GM12878 (cell line): ENCODE measurements around the gene AIDA. TPM values are rescaled to one million over a fixed set of nuclear protein-coding genes. Genes with fewer than 3 reads are reported as not detected.

Experiments
- ATAC-seq: fragments of 200-7000 bp; cut with Tn5 transposase; 3 replicates; pipeline ENCODE4 v1.9.1; 2020; ENCODE audit warnings: mild to moderate bottlenecking, moderate library complexity
- BruUV-seq: library from RNA; stranded (reverse); fragments of 400-500 nt; replicated peaks from 2 replicates; lab custom pipeline; 2021; lab: Mats Ljungman, UMichigan
- CTCF ChIA-PET: fragments of 300-600 bp; sonication (Branson Sonifier 250); formaldehyde crosslinking; extraction: SDS; loops from one replicate; lab custom pipeline; 2021; ENCODE audit warnings: inconsistent platforms; lab: Yijun Ruan, JAX
- POLR2A ChIA-PET: fragments of 350-600 bp; formaldehyde crosslinking; extraction: SDS; loops from one replicate; lab custom pipeline; 2021; ENCODE audit warnings: inconsistent platforms; lab: Charles Lee
- RAD21 ChIA-PET: fragments of 300-600 bp; sonication (Branson Sonifier 250); formaldehyde crosslinking; loops from one replicate; lab custom pipeline; 2023; ENCODE audit warnings: antibody characterized with exemption; ENCODE audit not compliant: unreplicated experiment; lab: Charles Lee
- SMC1A ChIA-PET: fragments of 300-600 bp; sonication (Branson Sonifier 250); formaldehyde crosslinking; loops from one replicate; lab custom pipeline; 2023; ENCODE audit not compliant: unreplicated experiment, uncharacterized antibody; lab: Charles Lee
- DNase-seq: peaks from one replicate; pipeline ENCODE4 v3.0.0-alpha.2; 2011; ENCODE audit warnings: low read depth, low spot score
- FAIRE-seq: peaks from 3 replicates; lab custom pipeline; 2011; peaks lifted over from hg19 to GRCh38; lab: Jason Lieb, UNC
- H2AFZ ChIP-seq: 2 replicates; pipeline ENCODE4 v1.6.0; 2011; ENCODE audit warnings: low read depth, low read length, control low read depth; ENCODE audit not compliant: control insufficient read depth
- H3K27ac ChIP-seq: 2 replicates; pipeline ENCODE4 v1.5.1; 2011; ENCODE audit warnings: control low read depth; ENCODE audit not compliant: control insufficient read depth, insufficient read depth
- H3K27me3 ChIP-seq, 2 experiments: replicated peaks in 1 of 2; 2 replicates each; pipeline versions ENCODE4 v1.6.0 to v1.6.1; 2011; ENCODE audit warnings: low read length in 1 of 2; ENCODE audit not compliant: control insufficient read depth in 2 of 2, insufficient read depth in 2 of 2
- H3K36me3 ChIP-seq, 2 experiments: 2 replicates each; pipeline ENCODE4 v1.5.1; 2011; ENCODE audit warnings: low read length in 1 of 2; ENCODE audit not compliant: control insufficient read depth in 2 of 2, insufficient read depth in 2 of 2
- H3K4me1 ChIP-seq: 2 replicates; pipeline ENCODE4 v1.6.1; 2011; ENCODE audit warnings: mild to moderate bottlenecking, low read length, moderate library complexity, mixed read lengths; ENCODE audit not compliant: control insufficient read depth, insufficient read depth
- H3K4me2 ChIP-seq: 2 replicates; pipeline ENCODE4 v1.6.0; 2011; ENCODE audit warnings: control low read depth; ENCODE audit not compliant: control insufficient read depth, insufficient read depth
- H3K4me3 ChIP-seq: fragments of 200-600 bp; sonication (generic); 2 replicates; pipeline ENCODE4 v1.5.1; 2016
- H3K79me2 ChIP-seq: 2 replicates; pipeline ENCODE4 v1.6.0; 2011; ENCODE audit warnings: low read length; ENCODE audit not compliant: control insufficient read depth, insufficient read depth
- H3K9ac ChIP-seq: 2 replicates; pipeline ENCODE4 v1.8.0; 2011; ENCODE audit warnings: low read length, control low read depth, mixed read lengths; ENCODE audit not compliant: control insufficient read depth, insufficient read depth
- H3K9me3 ChIP-seq: replicated peaks from 3 replicates; pipeline ENCODE4 v1.5.1; 2011; ENCODE audit warnings: mild to moderate bottlenecking, low read length; ENCODE audit not compliant: control insufficient read depth, insufficient read depth
- H4K20me1 ChIP-seq: 2 replicates; pipeline ENCODE4 v1.6.0; 2011; ENCODE audit not compliant: control insufficient read depth, insufficient read depth
- CBFB ChIP-seq: IDR thresholded peaks from 2 replicates; pipeline ENCODE4 v1.6.1; 2016; ENCODE audit warnings: antibody characterized with exemption, low read depth
- CREB1 ChIP-seq: IDR thresholded peaks from 2 replicates; pipeline ENCODE4 v1.6.1; 2012; ENCODE audit warnings: low read depth, mild to moderate bottlenecking, inconsistent platforms
- ETV6 ChIP-seq, 2 experiments: fragments of 450-650 bp in 1 of 2; IDR thresholded peaks in 1 of 2; conservative IDR thresholded peaks in 1 of 2; 2 replicates each; pipeline ENCODE4 v1.6.1; 2014; ENCODE audit warnings: antibody characterized with exemption in 1 of 2, borderline replicate concordance in 1 of 2, low read depth in 1 of 2, mild to moderate bottlenecking in 1 of 2, moderate library complexity in 1 of 2
- EZH2 ChIP-seq: IDR thresholded peaks from 2 replicates; pipeline ENCODE4 v1.6.1; 2012; ENCODE audit warnings: low read depth, mild to moderate bottlenecking, control low read depth, inconsistent platforms, low read length, borderline replicate concordance; ENCODE audit not compliant: control insufficient read depth
- IRF4 ChIP-seq: IDR thresholded peaks from 2 replicates; pipeline ENCODE4 v1.6.1; 2011; ENCODE audit warnings: low read depth, low read length
- NRF1 ChIP-seq: conservative IDR thresholded peaks from 2 replicates; pipeline ENCODE4 v1.6.1; 2011; ENCODE audit warnings: mild to moderate bottlenecking, low read depth, low read length, improper control_type of control experiment
- SPI1 ChIP-seq: IDR thresholded peaks from 2 replicates; pipeline ENCODE4 v1.6.1; 2011; ENCODE audit warnings: low read depth, mild to moderate bottlenecking, low read length, moderate library complexity, borderline replicate concordance; ENCODE audit not compliant: insufficient read depth
- ZNF24 ChIP-seq: fragments of 450-650 bp; IDR thresholded peaks from 2 replicates; pipeline ENCODE4 v1.6.1; 2017; ENCODE audit warnings: antibody characterized with exemption, mild to moderate bottlenecking
- WGBS: methylation state at CpG from one replicate; pipeline ENCODE4 v1.1.6; 2016; ENCODE audit warnings: low lambda C conversion rate; ENCODE audit not compliant: insufficient replicate concordance, insufficient coverage; ENCODE audit errors: missing lambda C conversion rate; 5-methylcytosine and 5-hydroxymethylcytosine counted together
- in situ Hi-C: fragments of 300-500 bp; cut with MboI; formaldehyde crosslinking; loops from 9 replicates; pipeline ENCODE4 v1.14.3; 2018; ENCODE audit warnings: mixed read lengths
- intact Hi-C: fragments of 100-400 bp; cut with micrococcal nuclease; formaldehyde crosslinking; loops from one replicate; pipeline ENCODE4 v1.14.2; 2022; ENCODE audit not compliant: unreplicated experiment
- polyA plus RNA-seq, 11 experiments: library from polyadenylated mRNA; depleted of rRNA in 4 of 11; unstranded in 6 of 11; stranded (reverse) in 5 of 11; fragments of >200 nt; fragmentation: Nextera tagmentation in 4 of 11; fragmentation: Illumina TruSeq in 1 of 11; extraction: Ambion mirVana in 4 of 11; extraction: Trizol in 1 of 11; gene quantifications; 1 replicate in 1 of 11; 2 replicates in 10 of 11; pipeline versions ENCODE4 v1.2.1 to v1.2.3, GENCODE V29; 2011 to 2016; ENCODE audit warnings: inconsistent platforms in 2 of 11, missing spikeins in 2 of 11, low read depth in 1 of 11
- total RNA-seq, 4 experiments: library from RNA; depleted of rRNA in 3 of 4; stranded (reverse); fragments of >200 nt in 3 of 4; fragmentation: Illumina TruSeq in 1 of 4; extraction: Trizol in 1 of 4; gene quantifications; 2 replicates each; pipeline versions ENCODE4 v1.2.1 to v1.2.3, GENCODE V29; 2013 to 2021
- TF ChIP-seq, protein P1 (sequence below): IDR thresholded peaks from 2 replicates; pipeline ENCODE4 v1.6.1; 2011; ENCODE audit warnings: borderline replicate concordance, low read depth, mild to moderate bottlenecking, moderate library complexity, low read length; ENCODE audit not compliant: insufficient read depth, poor library complexity, severe bottlenecking

Gene AIDA
- total and polyA plus RNA-seq, 10 of the 15 experiments (the other 5 are each of a cell fraction or from before 2014, with no cell fraction given), result 8.9 to 43.1 (median 19.2) TPM

DNA sequence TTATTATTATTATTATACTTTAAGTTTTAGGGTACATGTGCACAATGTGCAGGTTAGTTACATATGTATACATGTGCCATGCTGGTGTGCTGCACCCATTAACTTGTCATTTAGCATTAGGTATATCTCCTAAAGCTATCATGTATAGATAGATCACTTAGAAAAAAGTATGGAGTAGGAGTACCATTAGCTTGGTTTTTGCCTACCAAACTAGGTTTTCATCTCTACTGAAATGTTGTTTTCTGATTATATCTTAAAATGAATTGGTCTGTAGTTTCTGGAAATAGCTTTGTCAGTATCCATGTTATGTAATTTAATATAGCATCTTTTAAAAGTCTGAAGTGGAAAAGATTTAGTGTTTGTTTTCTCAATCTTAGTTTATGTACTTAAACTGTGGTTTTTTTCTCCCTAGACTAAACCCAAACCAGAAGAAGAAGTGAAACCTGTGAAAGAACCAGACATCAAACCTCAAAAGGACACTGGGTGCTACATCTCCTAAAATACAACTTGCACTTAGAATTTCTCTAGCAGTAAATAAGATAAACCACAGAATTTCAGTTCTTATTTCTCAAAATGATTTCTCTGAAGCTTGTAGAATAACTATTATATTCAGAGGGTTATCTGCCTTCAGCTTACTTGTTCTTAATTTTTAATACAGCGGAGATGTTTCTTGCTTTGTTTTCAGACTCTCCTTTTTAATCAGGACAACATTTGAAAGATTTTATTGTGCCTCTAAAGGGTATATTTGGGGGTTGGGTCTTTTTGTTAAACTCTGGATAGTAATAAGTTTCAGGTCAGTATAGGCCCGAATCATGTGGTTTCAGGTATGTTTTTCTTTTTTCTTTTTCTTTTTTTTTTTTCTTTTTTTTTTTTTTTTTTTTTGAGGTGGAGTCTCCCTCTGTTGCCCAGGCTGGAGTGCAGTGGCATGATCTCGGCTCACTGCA, 20.2 kb upstream of the AIDA start (continued):
- TF ChIP-seq EZH2 (0 out of 2 replicates have a peak, but pooled peaks have one; percentile 37), CREB1 (peak; percentile 33; the same call in 1 of the 2 replicates), CBFB (peak; percentile 95), IRF4 (peak; percentile 92), ZNF24 (peak; percentile 54; the same call in 1 of the 2 replicates)
- TF ChIP-seq, protein P1, sequence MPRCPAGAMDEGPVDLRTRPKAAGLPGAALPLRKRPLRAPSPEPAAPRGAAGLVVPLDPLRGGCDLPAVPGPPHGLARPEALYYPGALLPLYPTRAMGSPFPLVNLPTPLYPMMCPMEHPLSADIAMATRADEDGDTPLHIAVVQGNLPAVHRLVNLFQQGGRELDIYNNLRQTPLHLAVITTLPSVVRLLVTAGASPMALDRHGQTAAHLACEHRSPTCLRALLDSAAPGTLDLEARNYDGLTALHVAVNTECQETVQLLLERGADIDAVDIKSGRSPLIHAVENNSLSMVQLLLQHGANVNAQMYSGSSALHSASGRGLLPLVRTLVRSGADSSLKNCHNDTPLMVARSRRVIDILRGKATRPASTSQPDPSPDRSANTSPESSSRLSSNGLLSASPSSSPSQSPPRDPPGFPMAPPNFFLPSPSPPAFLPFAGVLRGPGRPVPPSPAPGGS, result peak; percentile 47

DNA sequence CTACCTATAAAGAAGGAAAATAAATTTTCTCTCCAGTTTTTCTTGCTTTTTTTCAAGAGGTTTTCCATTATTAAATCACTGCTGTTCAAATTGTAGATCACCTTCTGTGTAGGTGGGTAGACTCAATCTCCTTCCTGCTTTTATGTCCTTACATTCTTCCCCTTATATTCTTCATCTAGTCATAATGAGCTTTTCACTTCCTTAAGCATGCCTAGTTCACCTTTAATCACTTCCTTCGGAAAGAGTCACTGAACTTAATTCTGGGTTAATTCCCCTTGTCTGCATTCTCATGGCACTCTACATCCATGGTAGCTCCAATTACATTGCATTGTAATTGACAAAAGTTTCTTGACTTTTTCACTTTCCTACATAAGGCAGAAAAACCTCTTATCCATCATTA, 18.6 kb upstream of the AIDA start:
- TF ChIP-seq NRF1 (no peak), ETV6 (conservative IDR thresholded peaks at IDR 0.05 in 1 of 2, IDR thresholded peaks at IDR 0.05 in 1 of 2; ENCODE audit: borderline replicate concordance in 1 of 2, low read depth in 1 of 2) (0 out of 4 replicates have a peak, but pooled peaks of 1 of the 2 experiments have one; percentile 19), SPI1 (peak; percentile 7; the same call in 1 of the 2 replicates)
- Histone ChIP-seq H3K36me3 (peaks cover 2 to 12% of the 10 kb centered on the region in 2 experiments; a peak in 3 of 4 replicates), H4K20me1 (no peaks in the 10 kb centered on the region), H3K4me2 (no peak overlapping the region), H3K79me2 (no peaks in the 10 kb centered on the region), H3K9me3 (no peaks in the 10 kb centered on the region), H3K4me3 (no peak overlapping the region), H3K4me1 (peaks cover 15% of the 10 kb centered on the region), H3K27ac (no peak overlapping the region), H3K27me3 (no peaks in the 10 kb centered on the region), H3K9ac (no peak overlapping the region), H2AFZ (no peak overlapping the region)
- ChIA-PET SMC1A (interaction anchor here (0.9 to 3.0 kb wide), 5 partner anchors 10 to 263 kb away, joined by 3 to 13 read pairs (median 3); no protein-coding TSS in a partner anchor), CTCF (interaction anchor here (1.0 to 1.4 kb wide), 3 partner anchors 97 to 393 kb away, joined by 3 to 5 read pairs (median 3); no protein-coding TSS in a partner anchor), RAD21 (no interaction called here), POLR2A (interaction anchor here (0.5 kb wide), 1 partner anchor 9 kb away, joined by 4 read pairs; no protein-coding TSS in a partner anchor)
- DNase-seq (no peak), FAIRE-seq (no peak), ATAC-seq (no peak)
- no TSS peak for BruUV-seq
- 96% methylated on average over 1 of the region's 1 CpG for WGBS
- in situ Hi-C loops (loop anchor here (10.0 kb wide), 1 partner anchor 354 kb away; no protein-coding TSS in a partner anchor), intact Hi-C loops (no loop called here)
